ENCODE data around the gene SCN11A.

Gene SCN11A

GRCh38 chr3:39029556-39029955, 22.2 kb downstream of the SCN11A start:
- ChIA-PET CTCF (interaction anchor here (0.9 to 2.5 kb wide), 13 partner anchors 9 to 513 kb away, joined by 3 to 19 read pairs (median 5); no protein-coding TSS in a partner anchor), POLR2A (no interaction called here)
- TF ChIP-seq CTCF (IDR thresholded peaks at IDR 0.05; ENCODE audit: control extremely low read depth, extremely low read depth, low read depth, missing control alignments) = no peak
- no peak for DNase-seq (ENCODE audit: extremely low spot score)

GRCh38 chr3:39028546-39028945, 23.2 kb downstream of the SCN11A start:
- DNase-seq (ENCODE audit: extremely low spot score) = no peak
- TF ChIP-seq CTCF (IDR thresholded peaks at IDR 0.05; ENCODE audit: control extremely low read depth, extremely low read depth, low read depth, missing control alignments) = no peak
- ChIA-PET CTCF (interaction anchor here (1.5 kb wide), 1 partner anchor 507 kb away, joined by 3 read pairs; no protein-coding TSS in a partner anchor), POLR2A (no interaction called here)

GRCh38 chr3:39025222-39025970, 26.3 kb downstream of the SCN11A start:
- TF ChIP-seq CTCF (IDR thresholded peaks at IDR 0.05; ENCODE audit: control extremely low read depth, extremely low read depth, low read depth, missing control alignments) = no peak
- DNase-seq (ENCODE audit: extremely low spot score) = no peak
- CTCF ChIA-PET = interaction anchor here (1.3 kb wide), 1 partner anchor 503 kb away, joined by 3 read pairs; no protein-coding TSS in a partner anchor
- POLR2A ChIA-PET = no interaction called here

- CTCF ChIA-PET = no interaction called here
- POLR2A ChIA-PET = no interaction called here
- no peak for DNase-seq (ENCODE audit: extremely low spot score)
- no peak for TF ChIP-seq CTCF (IDR thresholded peaks at IDR 0.05; ENCODE audit: control extremely low read depth, extremely low read depth, low read depth, missing control alignments)
These were observed 27.2 kb downstream of the SCN11A start for GRCh38 chr3:39024497-39024896.

GRCh38 chr3:39022286-39022630, 29.5 kb downstream of the SCN11A start:
- CTCF ChIA-PET = interaction anchor here (2.6 to 2.8 kb wide), 2 partner anchors 22 to 266 kb away, joined by 7 to 15 read pairs; no protein-coding TSS in a partner anchor
- no peak for DNase-seq (ENCODE audit: extremely low spot score)
- POLR2A ChIA-PET = no interaction called here
- TF ChIP-seq CTCF (IDR thresholded peaks at IDR 0.05; ENCODE audit: control extremely low read depth, extremely low read depth, low read depth, missing control alignments) = no peak

GRCh38 chr3:39021465-39022285, 30.1 kb downstream of the SCN11A start:
- no peak for DNase-seq (ENCODE audit: extremely low spot score)
- no peak for TF ChIP-seq CTCF (IDR thresholded peaks at IDR 0.05; ENCODE audit: control extremely low read depth, extremely low read depth, low read depth, missing control alignments)
- CTCF ChIA-PET = interaction anchor here (1.0 to 2.8 kb wide), 3 partner anchors 8 to 266 kb away, joined by 7 to 15 read pairs (median 7); no protein-coding TSS in a partner anchor
- POLR2A ChIA-PET = no interaction called here
